Peyer's patch (tissue), 4 donors: ENCODE results near the gene STH. TPM values are rescaled to one million over a fixed set of nuclear protein-coding genes. Genes with fewer than 3 reads are reported as not detected.

Experiments used
- DNase-seq, 3 donors: peaks; one replicate each; pipeline ENCODE4 v3.0.0-alpha.2; 2017 to 2019
- H3K27ac ChIP-seq, 4 donors: fragments of 200-600 bp; sonication (generic); one replicate each; pipeline ENCODE4 v1.5.1; 2016 to 2019
- H3K27me3 ChIP-seq, 2 donors: fragments of 200-600 bp; sonication (generic); one replicate each; pipeline ENCODE4 v1.5.1; 2019
- H3K36me3 ChIP-seq, 3 donors: fragments of 200-600 bp; sonication (generic); one replicate each; pipeline ENCODE4 v1.5.1; 2016 to 2019
- H3K4me1 ChIP-seq, 4 donors: fragments of 200-600 bp; sonication (generic); one replicate each; pipeline ENCODE4 v1.5.1; 2016 to 2019
- H3K4me3 ChIP-seq, 4 donors: fragments of 200-600 bp; sonication (generic); 1 replicate in 3 of 4; 2 replicates in 1 of 4; pipeline ENCODE4 v1.5.1; 2016 to 2019; ENCODE audit warnings: mild to moderate bottlenecking in 1 of 4
- H3K9me3 ChIP-seq, 4 donors: fragments of 200-600 bp; sonication (generic); one replicate each; pipeline ENCODE4 v1.5.1; 2016 to 2019; ENCODE audit warnings: mild to moderate bottlenecking in 1 of 4
- POLR2A ChIP-seq, 2 donors: fragments of 450-650 bp; IDR thresholded peaks; one replicate each; pipeline ENCODE4 v1.5.1; 2017; ENCODE audit warnings: antibody characterized with exemption in 2 of 2, mild to moderate bottlenecking in 2 of 2, moderate library complexity in 2 of 2
- total RNA-seq, 4 donors: library from RNA; depleted of rRNA; stranded (reverse); fragments of >200 nt; gene quantifications; one replicate each; pipeline ENCODE4 v1.1.0, GENCODE V29; 2016
- TF ChIP-seq, protein P1 (sequence below), 6 experiments: fragments of 450-650 bp in 4 of 6; fragments of 200-600 bp in 2 of 6; sonication (generic) in 1 of 6; IDR thresholded peaks; one replicate each; pipeline ENCODE4 v1.5.1; 2017 to 2019; ENCODE audit warnings: antibody characterized with exemption in 6 of 6, mild to moderate bottlenecking in 3 of 6, moderate library complexity in 1 of 6

The STH gene
- total RNA-seq, 4 donors from 2014 or later = not detected

DNA sequence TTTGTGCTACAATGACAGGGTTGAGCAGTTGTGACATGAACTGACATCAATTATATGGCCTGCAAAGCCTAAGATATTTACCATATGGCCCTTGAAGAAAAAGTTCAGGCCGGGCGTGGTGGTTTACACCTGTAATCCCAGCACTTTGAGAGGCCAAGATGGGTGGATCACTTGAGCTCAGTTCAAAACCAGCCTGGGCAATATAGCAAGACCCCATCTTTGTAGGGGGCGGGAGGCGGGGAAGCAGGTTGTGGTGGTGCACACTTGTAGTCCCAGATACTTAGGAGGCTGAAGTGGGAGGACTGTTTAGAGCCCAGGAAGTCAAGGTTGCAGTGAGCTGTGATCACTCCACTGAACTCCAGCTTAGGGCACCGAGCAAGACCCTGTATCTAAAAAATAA lies 48.3 kb downstream of the STH start:
- peaks cover 0 to 29% (median 7%) of the 10 kb centered on the region in 4 donors for H3K4me1 ChIP-seq
- DNase-seq = no peak
- H3K9me3 ChIP-seq = no peaks in the 10 kb centered on the region
- no peaks in the 10 kb centered on the region for H3K27me3 ChIP-seq
- TF ChIP-seq, protein P1, sequence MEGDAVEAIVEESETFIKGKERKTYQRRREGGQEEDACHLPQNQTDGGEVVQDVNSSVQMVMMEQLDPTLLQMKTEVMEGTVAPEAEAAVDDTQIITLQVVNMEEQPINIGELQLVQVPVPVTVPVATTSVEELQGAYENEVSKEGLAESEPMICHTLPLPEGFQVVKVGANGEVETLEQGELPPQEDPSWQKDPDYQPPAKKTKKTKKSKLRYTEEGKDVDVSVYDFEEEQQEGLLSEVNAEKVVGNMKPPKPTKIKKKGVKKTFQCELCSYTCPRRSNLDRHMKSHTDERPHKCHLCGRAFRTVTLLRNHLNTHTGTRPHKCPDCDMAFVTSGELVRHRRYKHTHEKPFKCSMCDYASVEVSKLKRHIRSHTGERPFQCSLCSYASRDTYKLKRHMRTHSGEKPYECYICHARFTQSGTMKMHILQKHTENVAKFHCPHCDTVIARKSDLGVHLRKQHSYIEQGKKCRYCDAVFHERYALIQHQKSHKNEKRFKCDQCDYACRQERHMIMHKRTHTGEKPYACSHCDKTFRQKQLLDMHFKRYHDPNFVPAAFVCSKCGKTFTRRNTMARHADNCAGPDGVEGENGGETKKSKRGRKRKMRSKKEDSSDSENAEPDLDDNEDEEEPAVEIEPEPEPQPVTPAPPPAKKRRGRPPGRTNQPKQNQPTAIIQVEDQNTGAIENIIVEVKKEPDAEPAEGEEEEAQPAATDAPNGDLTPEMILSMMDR (IDR thresholded peaks at IDR 0.05) = no peak
- no peak for TF ChIP-seq POLR2A (IDR thresholded peaks at IDR 0.05)
- H3K4me3 ChIP-seq = no peak overlapping the region
- peaks cover 0 to 58% (median 0%) of the 10 kb centered on the region in 3 donors for H3K36me3 ChIP-seq
- no peak overlapping the region for H3K27ac ChIP-seq

DNA sequence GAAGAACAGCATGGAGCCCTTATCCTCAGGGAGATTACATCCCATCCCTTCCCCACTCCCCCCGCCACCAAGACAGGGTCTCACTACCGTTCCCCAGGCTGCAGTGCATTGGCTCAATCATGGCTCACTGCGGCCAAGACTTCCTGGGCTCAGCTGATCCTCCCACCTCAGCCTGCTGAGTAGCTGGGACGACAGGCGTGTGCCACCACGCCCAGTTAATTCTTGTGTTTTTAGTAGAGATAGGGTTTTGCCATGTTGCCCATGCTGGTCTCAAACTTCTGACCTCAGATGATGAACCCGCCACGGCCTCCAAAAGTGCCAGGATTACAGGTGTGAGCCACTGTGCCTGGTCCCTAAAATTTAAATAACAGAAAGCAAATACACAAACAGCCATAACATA lies 48.8 kb downstream of the STH start:
- H3K4me1 ChIP-seq = peaks cover 0 to 25% (median 5%) of the 10 kb centered on the region in 4 donors
- H3K36me3 ChIP-seq = peaks cover 0 to 58% (median 0%) of the 10 kb centered on the region in 3 donors
- no peak for TF ChIP-seq POLR2A (IDR thresholded peaks at IDR 0.05)
- TF ChIP-seq, protein P1 (IDR thresholded peaks at IDR 0.05) = no peak
- no peak for DNase-seq
- no peaks in the 10 kb centered on the region for H3K27me3 ChIP-seq
- no peak overlapping the region for H3K27ac ChIP-seq
- H3K4me3 ChIP-seq = no peak overlapping the region
- no peaks in the 10 kb centered on the region for H3K9me3 ChIP-seq

Other genes starting within 250 kb of the STH start
- under 1 TPM in 1 of 4 donors, not detected in 3; 0.40 TPM for gene CRHR1, start 214.9 kb upstream of the STH start, total RNA-seq
- gene SPPL2C, start 154.4 kb upstream of the STH start, total RNA-seq = not detected
- 1 to 10 TPM in 1 of 4 donors, under 1 TPM in 2, not detected in 1; 0.35 to 1.6 (median 0.94) TPM for gene MAPT, start 104.7 kb upstream of the STH start, total RNA-seq
- gene KANSL1, start 194.2 kb downstream of the STH start, total RNA-seq = 100 to 1,000 TPM in 3 of 4 donors, 10 to 100 TPM in 1; 97.6 to 328 (median 141) TPM